ENCODE data around the gene EPHB1. TPM values are rescaled to one million over a fixed set of nuclear protein-coding genes. Genes with fewer than 3 reads are reported as not detected.

Gene EPHB1
- total and polyA plus RNA-seq, 2 donors (not counting 3 experiments of a cell fraction or from before 2014, with no cell fraction given): 1.3 to 5.2 TPM

GRCh38 chr3:135246027-135246426, 451.0 kb downstream of the EPHB1 start:
- H2AFZ ChIP-seq (ENCODE audit: low read depth, low read length): no peak overlapping the region
- POLR2A ChIA-PET: no interaction called here
- H3K4me1 ChIP-seq (ENCODE audit: control insufficient read depth, extremely low read depth, insufficient read depth, low read length): no peaks in the 10 kb centered on the region
- CTCF ChIA-PET: no interaction called here
- no peak overlapping the region for H3K4me3 ChIP-seq (replicated peaks in 1 of 3; ENCODE audit: insufficient read depth in 1 of 3, low read depth in 1 of 3, low read length in 3 of 3)
- no peak overlapping the region for H3K27ac ChIP-seq (ENCODE audit: insufficient read depth, low read depth, low read length)
- H3K9ac ChIP-seq (replicated peaks; ENCODE audit: extremely low read depth, insufficient read depth, low read length): no peak overlapping the region
- TF ChIP-seq FOS (IDR thresholded peaks at IDR 0.05; ENCODE audit: borderline replicate concordance, insufficient read depth, low read length): no peak
- TF ChIP-seq GATA2 (IDR thresholded peaks at IDR 0.05; ENCODE audit: insufficient read depth, insufficient read length, low read depth, low read length): no peak
- TF ChIP-seq MYC (IDR thresholded peaks at IDR 0.05; ENCODE audit: low read depth, low read length): no peak
- no peak for TF ChIP-seq MAX (IDR thresholded peaks at IDR 0.05; ENCODE audit: insufficient read depth, insufficient read length)
- no peak for TF ChIP-seq JUN (IDR thresholded peaks at IDR 0.05; ENCODE audit: borderline replicate concordance, insufficient read depth, insufficient read length, low read depth)
- no peak for TF ChIP-seq CTCF (IDR thresholded peaks at IDR 0.05; ENCODE audit: extremely low read depth in 1 of 2, insufficient read depth in 1 of 2, low read depth in 1 of 2, low read length in 2 of 2)
- no peak for TF ChIP-seq POLR2AphosphoS5 (IDR thresholded peaks at IDR 0.05; ENCODE audit: insufficient read depth, low read depth, low read length)
- TF ChIP-seq EZH2 (IDR thresholded peaks at IDR 0.05; ENCODE audit: borderline replicate concordance, low read depth, low read length, severe bottlenecking): no peak
- no peak for TF ChIP-seq POLR2A (IDR thresholded peaks at IDR 0.05; ENCODE audit: low read depth, low read length)
- DNase-seq (ENCODE audit: low read depth, low spot score) (no peak), FAIRE-seq (no peak)
- dilution Hi-C loops (cut with MboI; ENCODE audit: extremely low pct_ligation_motif_present, low sequenced_read_pairs): no loop called here
- intact Hi-C loops (cut with micrococcal nuclease): loop anchor here (10.0 kb wide), 1 partner anchor 451 kb away; the partner anchor contains the start of gene EPHB1
- H3K9me1 ChIP-seq (replicated peaks; ENCODE audit: control insufficient read depth, extremely low read depth, insufficient read depth, low read length): no peaks in the 10 kb centered on the region
- H4K20me1 ChIP-seq (replicated peaks; ENCODE audit: control insufficient read depth, extremely low read depth, insufficient read depth, low read length): no peaks in the 10 kb centered on the region
- no peaks in the 10 kb centered on the region for H3K27me3 ChIP-seq (ENCODE audit: control insufficient read depth in 2 of 2, insufficient read depth in 2 of 2, low read length in 2 of 2)
- H3K36me3 ChIP-seq (ENCODE audit: control insufficient read depth in 2 of 2, extremely low read depth in 1 of 2, insufficient read depth in 2 of 2, low read length in 2 of 2): no peaks in the 10 kb centered on the region
- no peak overlapping the region for H3K4me2 ChIP-seq (ENCODE audit: insufficient read depth, low read length)
- no peaks in the 10 kb centered on the region for H3K79me2 ChIP-seq (ENCODE audit: control insufficient read depth, insufficient read depth, low read length)
- no TSS peak for BruUV-seq (replicated peaks)
- no peaks in the 10 kb centered on the region for H3K9me3 ChIP-seq (replicated peaks; ENCODE audit: control insufficient read depth, insufficient read depth, low read length)
